Caco-2 (cell line): ENCODE measurements around the gene TXNRD2. TPM values are rescaled to one million over a fixed set of nuclear protein-coding genes. Genes with fewer than 3 reads are reported as not detected.

Experiments used
- BruUV-seq: library from RNA; stranded (reverse); fragments of 400-500 nt; replicated peaks from 2 replicates; lab custom pipeline; 2021; lab: Mats Ljungman, UMichigan
- CTCF ChIA-PET: fragments of 300-600 bp; sonication (Branson Sonifier 250); formaldehyde crosslinking; loops from one replicate; lab custom pipeline; 2022; ENCODE audit warnings: antibody characterized with exemption; lab: Charles Lee
- POLR2A ChIA-PET: fragments of 300-600 bp; sonication (Branson Sonifier 250); formaldehyde crosslinking; loops from one replicate; lab custom pipeline; 2022; ENCODE audit warnings: antibody characterized with exemption; lab: Charles Lee
- DNase-seq, 2 experiments: peaks; one replicate each; pipeline versions ENCODE4 v3.0.0 to v3.0.0-alpha.2; 2020 to 2022
- H3K27me3 ChIP-seq: replicated peaks from 2 replicates; pipeline ENCODE4 v1.6.0; 2011; ENCODE audit warnings: low read length; ENCODE audit not compliant: control insufficient read depth, insufficient read depth
- H3K36me3 ChIP-seq: 2 replicates; pipeline ENCODE4 v1.5.1; 2011; ENCODE audit warnings: low read length; ENCODE audit not compliant: control insufficient read depth, insufficient read depth
- H3K4me1 ChIP-seq: fragments of 250-450 bp; sonication (Bioruptor Pico); 2 replicates; pipeline ENCODE4 v1.5.1; 2020; ENCODE audit warnings: mild to moderate bottlenecking
- H3K4me3 ChIP-seq: 2 replicates; pipeline ENCODE4 v1.5.1; 2011; ENCODE audit warnings: low read depth, mild to moderate bottlenecking, control low read depth, low read length
- H3K9me3 ChIP-seq: fragments of 250-450 bp; sonication (Bioruptor Pico); 2 replicates; pipeline ENCODE4 v1.5.1; 2020; ENCODE audit warnings: mild to moderate bottlenecking, moderate library complexity
- H3K27ac Mint-ChIP-seq: one replicate; pipeline ENCODE4 v1.8.0; 2022; ENCODE audit warnings: mixed read lengths; ENCODE audit not compliant: unreplicated experiment
- H3K27me3 Mint-ChIP-seq: one replicate; pipeline ENCODE4 v1.8.0; 2022; ENCODE audit warnings: mixed read lengths; ENCODE audit not compliant: insufficient read depth, unreplicated experiment
- H3K36me3 Mint-ChIP-seq: one replicate; pipeline ENCODE4 v1.8.0; 2022; ENCODE audit warnings: mild to moderate bottlenecking, mixed read lengths; ENCODE audit not compliant: insufficient read depth, unreplicated experiment
- H3K4me1 Mint-ChIP-seq: one replicate; pipeline ENCODE4 v1.8.0; 2022; ENCODE audit warnings: low read depth, mixed read lengths; ENCODE audit not compliant: unreplicated experiment
- H3K4me3 Mint-ChIP-seq: one replicate; pipeline ENCODE4 v1.8.0; 2022; ENCODE audit warnings: mild to moderate bottlenecking, moderate library complexity, mixed read lengths; ENCODE audit not compliant: unreplicated experiment
- H3K9me3 Mint-ChIP-seq: one replicate; pipeline ENCODE4 v1.8.0; 2022; ENCODE audit warnings: mixed read lengths; ENCODE audit not compliant: unreplicated experiment
- intact Hi-C: fragments of 100-400 bp; cut with micrococcal nuclease; formaldehyde crosslinking; loops from one replicate; pipeline ENCODE4 v1.10.0; 2022; ENCODE audit not compliant: unreplicated experiment
- total RNA-seq: library from RNA; stranded (reverse); gene quantifications from 2 replicates; pipeline ENCODE4 v1.2.3, GENCODE V29; 2022
- TF ChIP-seq, protein P1 (sequence below), 2 experiments: fragments of 200-600 bp in 1 of 2; IDR thresholded peaks; 1 replicate in 1 of 2; 2 replicates in 1 of 2; pipeline versions ENCODE4 v1.5.1 to v1.8.0; 2011 to 2022; ENCODE audit warnings: antibody characterized with exemption in 1 of 2, control low read depth in 1 of 2, inconsistent platforms in 1 of 2, low read depth in 1 of 2, low read length in 1 of 2, mild to moderate bottlenecking in 1 of 2, moderate library complexity in 1 of 2; ENCODE audit not compliant: insufficient read depth in 1 of 2, severe bottlenecking in 1 of 2, unreplicated experiment in 1 of 2

The TXNRD2 gene
- total RNA-seq, 1 experiment from 2014 or later, result 44.8 TPM

DNA sequence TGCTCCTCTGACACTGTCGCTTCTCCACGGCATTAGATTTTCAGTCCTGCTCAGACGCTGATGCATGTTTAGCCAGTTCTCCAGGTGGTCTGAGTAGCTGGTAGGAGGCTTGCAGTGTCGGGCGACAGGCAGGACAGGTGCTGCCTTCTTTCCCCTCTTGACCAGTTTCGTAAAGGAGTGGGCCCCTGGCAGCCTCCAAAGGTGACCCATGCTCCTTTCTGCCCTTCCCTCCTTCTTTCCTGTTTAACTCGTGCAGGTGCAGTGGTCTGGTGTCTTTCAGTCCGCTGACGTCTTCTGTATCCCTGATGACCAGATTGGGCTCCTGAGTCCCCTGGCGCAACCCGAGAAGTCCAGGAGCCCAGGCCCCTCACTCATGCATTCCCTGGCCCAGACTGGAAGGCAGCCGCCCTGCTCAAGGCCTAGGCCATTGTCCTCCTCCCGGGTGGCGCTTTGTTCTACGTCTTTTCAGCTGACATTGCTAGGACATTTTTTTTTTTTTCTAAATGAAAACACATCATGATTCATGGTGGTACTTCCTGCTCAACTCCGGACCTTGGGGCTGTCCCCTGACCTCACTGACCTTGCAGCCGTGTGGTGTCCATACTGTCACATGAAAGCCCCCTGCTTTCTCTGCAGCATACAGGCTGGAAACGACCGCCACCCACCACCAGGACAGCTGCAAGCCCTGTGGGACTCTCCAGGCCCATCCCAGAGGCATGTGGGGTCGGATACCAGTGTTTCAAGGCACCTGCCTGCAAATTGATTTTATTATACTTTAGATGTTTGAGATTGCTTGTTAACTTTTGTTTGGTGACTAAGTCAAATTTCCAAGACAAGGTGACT lies 25.5 kb upstream of the TXNRD2 start:
- no peaks in the 10 kb centered on the region for H3K9me3 Mint-ChIP-seq
- peaks cover 32% of the 10 kb centered on the region for H3K4me1 ChIP-seq
- H3K27ac Mint-ChIP-seq, result peak overlapping the region; percentile 62
- no TSS peak for BruUV-seq
- POLR2A ChIA-PET, result no interaction called here
- intact Hi-C loops, result loop anchor here (10.0 kb wide), 1 partner anchor 148 kb away; the partner anchor contains the start of genes RANBP1 and TRMT2A
- H3K4me3 Mint-ChIP-seq, result no peak overlapping the region
- no peak for DNase-seq
- H3K4me3 ChIP-seq, result no peak overlapping the region
- H3K9me3 ChIP-seq, result no peaks in the 10 kb centered on the region
- TF ChIP-seq, protein P1, sequence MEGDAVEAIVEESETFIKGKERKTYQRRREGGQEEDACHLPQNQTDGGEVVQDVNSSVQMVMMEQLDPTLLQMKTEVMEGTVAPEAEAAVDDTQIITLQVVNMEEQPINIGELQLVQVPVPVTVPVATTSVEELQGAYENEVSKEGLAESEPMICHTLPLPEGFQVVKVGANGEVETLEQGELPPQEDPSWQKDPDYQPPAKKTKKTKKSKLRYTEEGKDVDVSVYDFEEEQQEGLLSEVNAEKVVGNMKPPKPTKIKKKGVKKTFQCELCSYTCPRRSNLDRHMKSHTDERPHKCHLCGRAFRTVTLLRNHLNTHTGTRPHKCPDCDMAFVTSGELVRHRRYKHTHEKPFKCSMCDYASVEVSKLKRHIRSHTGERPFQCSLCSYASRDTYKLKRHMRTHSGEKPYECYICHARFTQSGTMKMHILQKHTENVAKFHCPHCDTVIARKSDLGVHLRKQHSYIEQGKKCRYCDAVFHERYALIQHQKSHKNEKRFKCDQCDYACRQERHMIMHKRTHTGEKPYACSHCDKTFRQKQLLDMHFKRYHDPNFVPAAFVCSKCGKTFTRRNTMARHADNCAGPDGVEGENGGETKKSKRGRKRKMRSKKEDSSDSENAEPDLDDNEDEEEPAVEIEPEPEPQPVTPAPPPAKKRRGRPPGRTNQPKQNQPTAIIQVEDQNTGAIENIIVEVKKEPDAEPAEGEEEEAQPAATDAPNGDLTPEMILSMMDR (IDR thresholded peaks at IDR 0.05; ENCODE audit: insufficient read depth in 1 of 2, low read depth in 1 of 2, low read length in 1 of 2, severe bottlenecking in 1 of 2, unreplicated experiment in 1 of 2), result no peak
- no peaks in the 10 kb centered on the region for H3K27me3 Mint-ChIP-seq
- CTCF ChIA-PET, result interaction anchor here (0.7 kb wide), 3 partner anchors 11 to 144 kb away, joined by 3 to 6 read pairs (median 4); partner anchors contain the start of gene DGCR8
- peaks cover 6% of the 10 kb centered on the region for H3K36me3 ChIP-seq
- H3K27me3 ChIP-seq, result no peaks in the 10 kb centered on the region
- peaks cover 40% of the 10 kb centered on the region for H3K36me3 Mint-ChIP-seq
- peaks cover 13% of the 10 kb centered on the region for H3K4me1 Mint-ChIP-seq

DNA sequence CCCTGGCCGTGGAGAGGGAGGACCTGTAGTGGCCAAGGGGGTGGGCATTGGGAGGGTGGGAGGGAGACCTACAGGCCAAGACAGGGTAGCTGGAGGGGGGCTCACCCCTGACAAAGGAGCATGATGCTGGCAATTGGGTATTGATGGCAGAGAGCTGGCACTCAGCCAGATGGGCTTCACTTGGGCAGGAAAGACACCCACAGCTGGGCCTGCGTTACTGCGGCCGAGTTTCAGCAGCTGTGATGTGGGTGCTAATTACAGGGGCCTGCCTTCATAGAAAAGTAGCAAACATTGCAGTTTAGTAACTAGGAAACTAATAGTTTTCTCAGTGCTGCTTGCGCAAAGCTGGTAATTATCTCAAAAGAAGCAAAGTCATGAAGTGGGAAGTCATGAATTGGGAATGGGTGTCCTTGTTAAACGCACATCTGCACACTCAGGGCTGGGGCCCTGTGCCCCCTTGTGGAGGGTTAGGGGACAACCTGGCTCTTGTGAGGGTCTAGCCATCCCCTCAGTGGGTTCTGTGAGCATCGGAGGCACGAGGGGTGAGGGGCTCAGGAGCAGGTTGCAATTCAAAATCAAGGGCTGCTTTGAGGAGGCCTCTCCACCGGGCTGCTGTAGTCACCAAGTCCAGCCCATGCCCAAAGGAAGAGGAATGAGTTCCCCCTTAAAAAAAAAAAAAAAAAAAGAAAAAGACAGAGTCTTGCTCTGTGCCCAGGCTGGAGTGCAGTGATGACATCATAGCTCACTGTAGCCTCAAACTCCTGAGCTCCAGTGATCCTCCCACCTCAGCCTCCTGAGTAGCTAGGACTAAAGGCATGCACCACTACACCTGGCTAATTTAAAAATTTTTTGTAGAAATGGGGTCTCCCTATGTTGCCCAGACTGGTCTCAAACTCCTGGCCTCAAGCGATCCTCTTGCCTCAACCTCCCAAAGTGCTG lies 24.4 kb upstream of the TXNRD2 start:
- CTCF ChIA-PET, result interaction anchor here (0.7 to 1.1 kb wide), 4 partner anchors 12 to 145 kb away, joined by 3 to 6 read pairs (median 4); partner anchors contain the start of gene DGCR8
- no peak overlapping the region for H3K27ac Mint-ChIP-seq
- no peaks in the 10 kb centered on the region for H3K9me3 Mint-ChIP-seq
- Histone ChIP-seq H3K9me3 (no peaks in the 10 kb centered on the region), H3K4me3 (no peak overlapping the region), H3K27me3 (no peaks in the 10 kb centered on the region), H3K4me1 (peaks cover 42% of the 10 kb centered on the region), H3K36me3 (peaks cover 6% of the 10 kb centered on the region)
- intact Hi-C loops, result loop anchor here (10.0 kb wide), 1 partner anchor 149 kb away; the partner anchor contains the start of genes RANBP1 and TRMT2A
- no peak overlapping the region for H3K4me3 Mint-ChIP-seq
- peaks cover 33% of the 10 kb centered on the region for H3K36me3 Mint-ChIP-seq
- peak in 1 of 2 experiments; percentile 41 for DNase-seq
- POLR2A ChIA-PET, result no interaction called here
- H3K4me1 Mint-ChIP-seq, result peaks cover 18% of the 10 kb centered on the region
- no peaks in the 10 kb centered on the region for H3K27me3 Mint-ChIP-seq
- no TSS peak for BruUV-seq
- TF ChIP-seq, protein P1 (IDR thresholded peaks at IDR 0.05; ENCODE audit: insufficient read depth in 1 of 2, low read depth in 1 of 2, low read length in 1 of 2, severe bottlenecking in 1 of 2, unreplicated experiment in 1 of 2), result peak; percentile 35 to 56
